NCI-H146 (cell line): ENCODE data around the gene ADAP1.
A peak's percentile ranks its signal among the peaks of the same experiment; 100 is the strongest.

Experiments used
- DNase-seq: peaks from one replicate; lab custom pipeline; 2025; lab: John Stamatoyannopoulos, UW

The ADAP1 gene

GRCh38 chr7:922334-923107, 32.0 kb downstream of the ADAP1 start:
- no peak for DNase-seq

GRCh38 chr7:921581-922333, 32.7 kb downstream of the ADAP1 start:
- no peak for DNase-seq

- DNase-seq: no peak
Observed at GRCh38 chr7:921071-921461, 33.4 kb downstream of the ADAP1 start.

- DNase-seq: peak; percentile 21
Observed at GRCh38 chr7:920351-921070, 34.0 kb downstream of the ADAP1 start.

GRCh38 chr7:919924-920341, 34.5 kb downstream of the ADAP1 start:
- no peak for DNase-seq

- no peak for DNase-seq
Observed at GRCh38 chr7:919114-919442, 35.4 kb downstream of the ADAP1 start.

- no peak for DNase-seq
Observed at GRCh38 chr7:918441-919113, 35.9 kb downstream of the ADAP1 start.

GRCh38 chr7:918118-918425, 36.4 kb downstream of the ADAP1 start:
- no peak for DNase-seq

GRCh38 chr7:917255-918117, 37.0 kb downstream of the ADAP1 start:
- no peak for DNase-seq

GRCh38 chr7:916291-916941, 38.1 kb downstream of the ADAP1 start:
- peak; percentile 33 for DNase-seq

GRCh38 chr7:915291-916218, 38.9 kb downstream of the ADAP1 start:
- DNase-seq: no peak

GRCh38 chr7:914521-915194, 39.8 kb downstream of the ADAP1 start:
- no peak for DNase-seq

- DNase-seq: no peak
Observed at GRCh38 chr7:913736-914520, 40.6 kb downstream of the ADAP1 start.

GRCh38 chr7:911791-912480, 42.5 kb downstream of the ADAP1 start:
- no peak for DNase-seq

GRCh38 chr7:910931-911431, 43.5 kb downstream of the ADAP1 start:
- DNase-seq: no peak

GRCh38 chr7:910441-910861, 44.0 kb downstream of the ADAP1 start:
- no peak for DNase-seq
